PC-9 (cell line): ENCODE data around the gene BBIP1. TPM values are rescaled to one million over a fixed set of nuclear protein-coding genes. Genes with fewer than 3 reads are reported as not detected.

Experiments
- BruUV-seq: library from RNA; stranded (reverse); fragments of 400-500 nt; replicated peaks from 2 replicates; lab custom pipeline; 2021; lab: Mats Ljungman, UMichigan
- CTCF ChIA-PET: fragments of 300-600 bp; sonication (Branson Sonifier 250); formaldehyde crosslinking; loops from one replicate; lab custom pipeline; 2022; ENCODE audit warnings: antibody characterized with exemption; lab: Charles Lee
- POLR2A ChIA-PET: fragments of 300-600 bp; sonication (Branson Sonifier 250); formaldehyde crosslinking; loops from one replicate; lab custom pipeline; 2022; ENCODE audit warnings: antibody characterized with exemption; ENCODE audit not compliant: unreplicated experiment; lab: Charles Lee
- DNase-seq, 2 experiments: peaks; one replicate each; pipeline versions ENCODE4 v3.0.0 to v3.0.0-alpha.2; 2015 to 2022; ENCODE audit warnings: mixed read lengths in 1 of 2
- H2AFZ ChIP-seq: fragments of 200-600 bp; sonication (generic); 2 replicates; pipeline ENCODE4 v1.8.1; 2017; ENCODE audit warnings: antibody characterized with exemption
- H3F3A ChIP-seq: fragments of 200-600 bp; sonication (generic); 2 replicates; pipeline ENCODE4 v1.8.1; 2017; ENCODE audit warnings: antibody characterized with exemption, mild to moderate bottlenecking, low read depth; ENCODE audit not compliant: insufficient read depth
- H3K27ac ChIP-seq: fragments of 200-600 bp; sonication (generic); 2 replicates; pipeline ENCODE4 v1.6.1; 2016; ENCODE audit warnings: mixed run types
- H3K27me3 ChIP-seq: fragments of 200-600 bp; sonication (generic); 2 replicates; pipeline ENCODE4 v1.6.1; 2016; ENCODE audit warnings: low read depth, mixed run types; ENCODE audit not compliant: insufficient read depth
- H3K36me3 ChIP-seq: fragments of 200-600 bp; sonication (generic); 2 replicates; pipeline ENCODE4 v1.6.1; 2016; ENCODE audit warnings: low read depth, mixed run types
- H3K4me1 ChIP-seq: fragments of 200-600 bp; sonication (generic); replicated peaks from 2 replicates; pipeline ENCODE4 v1.6.1; 2016; ENCODE audit warnings: mixed run types; ENCODE audit not compliant: insufficient read depth
- H3K4me2 ChIP-seq: fragments of 200-600 bp; sonication (generic); 2 replicates; pipeline ENCODE4 v1.6.1; 2017; ENCODE audit warnings: mixed run types
- H3K4me3 ChIP-seq: fragments of 200-600 bp; sonication (generic); 2 replicates; pipeline ENCODE4 v1.6.1; 2016; ENCODE audit warnings: mixed run types
- H3K79me2 ChIP-seq: fragments of 200-600 bp; sonication (generic); 2 replicates; pipeline ENCODE4 v1.6.1; 2017; ENCODE audit warnings: low read depth, mixed run types
- H3K9me2 ChIP-seq: fragments of 200-600 bp; sonication (generic); 2 replicates; pipeline ENCODE4 v1.8.1; 2017; ENCODE audit warnings: mild to moderate bottlenecking; ENCODE audit not compliant: insufficient read depth
- H3K9me3 ChIP-seq: fragments of 200-600 bp; sonication (generic); 2 replicates; pipeline ENCODE4 v1.8.1; 2016; ENCODE audit warnings: low read depth; ENCODE audit not compliant: insufficient read depth
- H4K20me1 ChIP-seq: fragments of 200-600 bp; sonication (generic); 2 replicates; pipeline ENCODE4 v1.8.1; 2017; ENCODE audit not compliant: insufficient read depth
- EZH2 ChIP-seq: fragments of 200-600 bp; sonication (generic); IDR thresholded peaks from 2 replicates; pipeline ENCODE4 v1.8.0; 2017; ENCODE audit warnings: antibody characterized with exemption, low read depth
- intact Hi-C: fragments of 100-400 bp; cut with micrococcal nuclease; formaldehyde crosslinking; loops from one replicate; pipeline ENCODE4 v1.10.0; 2022; ENCODE audit not compliant: unreplicated experiment
- total RNA-seq: library from RNA; stranded (reverse); gene quantifications from 2 replicates; pipeline ENCODE4 v1.2.3, GENCODE V29; 2021
- TF ChIP-seq, protein P1 (sequence below): fragments of 200-600 bp; sonication (generic); conservative IDR thresholded peaks from 2 replicates; pipeline ENCODE4 v1.6.1; 2017; ENCODE audit warnings: mixed run types, antibody characterized with exemption, mild to moderate bottlenecking, moderate library complexity

Gene BBIP1
- total RNA-seq, 1 experiment from 2014 or later, result 14.9 TPM

DNA sequence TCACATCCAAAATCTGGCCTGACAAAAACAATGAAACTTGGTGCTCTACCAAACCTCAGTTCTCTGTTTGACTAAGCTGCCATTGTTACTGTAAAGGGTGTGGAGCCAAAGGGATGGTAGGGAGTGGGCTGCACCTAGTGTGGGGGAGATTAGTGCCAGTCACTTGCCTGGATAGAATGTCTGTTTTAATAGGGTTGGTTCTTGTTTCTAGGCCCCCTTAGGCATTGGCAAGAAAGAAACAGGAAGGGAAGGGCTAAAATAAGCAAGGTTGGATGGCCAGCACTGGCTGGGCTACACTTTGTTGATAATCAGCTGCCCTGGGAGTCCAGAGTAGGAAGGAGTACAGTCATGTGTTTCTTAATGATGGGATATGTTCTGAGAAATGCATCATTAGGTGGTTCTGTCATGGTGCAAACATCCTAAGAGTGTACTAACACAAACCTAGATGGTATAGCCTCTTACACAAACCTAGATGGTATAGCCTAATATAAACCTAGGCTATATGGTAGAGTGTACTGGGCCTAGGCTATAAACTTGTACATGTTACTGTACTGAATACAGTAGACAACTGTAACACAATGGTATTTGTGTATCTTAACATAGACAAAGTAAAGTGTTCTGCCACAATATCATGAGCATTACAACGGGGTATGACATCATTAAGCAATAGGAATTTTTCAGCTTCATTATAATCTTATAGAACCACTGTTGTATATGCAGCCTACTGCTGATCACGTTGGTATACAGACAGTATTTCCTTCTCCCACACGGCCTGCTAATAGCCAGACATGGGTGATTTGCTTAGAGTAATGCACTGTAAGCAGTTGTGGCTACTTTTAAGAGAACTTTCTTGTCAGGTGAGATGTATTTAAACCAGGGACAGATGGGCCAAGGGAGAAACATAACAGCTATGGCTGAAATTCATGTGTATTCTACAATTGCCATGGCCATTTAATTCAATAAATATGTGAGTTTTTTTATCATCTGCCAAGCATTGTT lies 15.4 kb downstream of the BBIP1 start:
- no peaks in the 10 kb centered on the region for H3K27me3 ChIP-seq
- peak overlapping the region; percentile 84 for H3K27ac ChIP-seq
- peaks cover 21% of the 10 kb centered on the region; the same call in 1 of the 2 replicates for H3F3A ChIP-seq
- ChIA-PET CTCF (no interaction called here), POLR2A (no interaction called here)
- H2AFZ ChIP-seq, result no peak overlapping the region
- no peaks in the 10 kb centered on the region for H3K9me3 ChIP-seq
- DNase-seq, result no peak
- intact Hi-C loops, result no loop called here
- no peak for TF ChIP-seq EZH2
- TF ChIP-seq, protein P1, sequence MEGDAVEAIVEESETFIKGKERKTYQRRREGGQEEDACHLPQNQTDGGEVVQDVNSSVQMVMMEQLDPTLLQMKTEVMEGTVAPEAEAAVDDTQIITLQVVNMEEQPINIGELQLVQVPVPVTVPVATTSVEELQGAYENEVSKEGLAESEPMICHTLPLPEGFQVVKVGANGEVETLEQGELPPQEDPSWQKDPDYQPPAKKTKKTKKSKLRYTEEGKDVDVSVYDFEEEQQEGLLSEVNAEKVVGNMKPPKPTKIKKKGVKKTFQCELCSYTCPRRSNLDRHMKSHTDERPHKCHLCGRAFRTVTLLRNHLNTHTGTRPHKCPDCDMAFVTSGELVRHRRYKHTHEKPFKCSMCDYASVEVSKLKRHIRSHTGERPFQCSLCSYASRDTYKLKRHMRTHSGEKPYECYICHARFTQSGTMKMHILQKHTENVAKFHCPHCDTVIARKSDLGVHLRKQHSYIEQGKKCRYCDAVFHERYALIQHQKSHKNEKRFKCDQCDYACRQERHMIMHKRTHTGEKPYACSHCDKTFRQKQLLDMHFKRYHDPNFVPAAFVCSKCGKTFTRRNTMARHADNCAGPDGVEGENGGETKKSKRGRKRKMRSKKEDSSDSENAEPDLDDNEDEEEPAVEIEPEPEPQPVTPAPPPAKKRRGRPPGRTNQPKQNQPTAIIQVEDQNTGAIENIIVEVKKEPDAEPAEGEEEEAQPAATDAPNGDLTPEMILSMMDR, result no peak
- TSS peak; percentile 16 for BruUV-seq
- peaks cover 21% of the 10 kb centered on the region for H3K4me1 ChIP-seq
- no peaks in the 10 kb centered on the region for H4K20me1 ChIP-seq
- H3K36me3 ChIP-seq, result no peaks in the 10 kb centered on the region
- H3K79me2 ChIP-seq, result no peaks in the 10 kb centered on the region
- no peak overlapping the region for H3K4me2 ChIP-seq
- H3K9me2 ChIP-seq, result no peaks in the 10 kb centered on the region
- no peak overlapping the region for H3K4me3 ChIP-seq

DNA sequence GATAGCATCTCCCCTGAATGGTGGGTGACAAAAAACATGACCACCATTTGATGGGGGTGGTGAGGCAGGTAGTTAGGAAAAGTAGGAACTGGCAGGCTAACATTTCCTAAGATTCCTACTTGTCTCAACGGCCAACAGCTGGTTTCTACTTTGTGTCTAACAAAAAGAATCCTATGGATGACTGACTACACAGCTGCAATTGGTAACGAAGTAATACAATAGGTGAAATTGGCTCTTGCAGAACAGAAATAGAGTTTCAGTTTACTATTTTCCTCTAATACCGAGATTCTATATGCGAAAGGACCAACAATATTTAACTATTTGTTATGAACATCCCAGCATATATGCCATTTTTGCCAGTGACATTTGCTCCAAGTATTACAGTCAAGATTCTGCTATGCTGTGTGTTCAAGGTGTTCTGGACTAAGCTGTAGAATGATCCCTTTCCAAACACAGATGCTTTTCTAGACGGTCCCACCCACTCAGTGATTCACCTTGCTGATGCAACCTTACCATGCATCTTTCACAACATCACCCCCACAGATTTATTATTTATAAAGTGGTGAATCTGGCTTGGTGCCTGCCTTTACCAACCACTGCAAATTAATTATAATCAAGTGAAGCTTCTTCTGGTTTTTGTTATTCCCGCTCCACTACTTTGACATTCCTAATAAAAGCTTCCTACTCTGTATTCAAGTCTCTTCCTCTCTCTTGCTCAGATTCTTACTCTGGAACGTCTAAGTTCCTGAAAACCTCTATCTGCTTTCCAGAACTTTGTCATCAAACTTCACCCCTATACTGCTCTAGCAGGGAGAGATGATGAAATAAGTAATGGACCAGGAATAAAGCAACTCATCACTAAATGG lies 16.8 kb downstream of the BBIP1 start:
- TF ChIP-seq, protein P1, result no peak
- TF ChIP-seq EZH2, result no peak
- H3K9me3 ChIP-seq, result no peaks in the 10 kb centered on the region
- H3K79me2 ChIP-seq, result no peaks in the 10 kb centered on the region
- intact Hi-C loops, result no loop called here
- H3K27ac ChIP-seq, result peak overlapping the region; percentile 84
- peak; percentile 10 to 57 for DNase-seq
- peak overlapping the region; percentile 53 for H3K4me2 ChIP-seq
- H3K4me3 ChIP-seq, result no peak overlapping the region
- no peaks in the 10 kb centered on the region for H4K20me1 ChIP-seq
- CTCF ChIA-PET, result no interaction called here
- no peak overlapping the region for H2AFZ ChIP-seq
- peaks cover 21% of the 10 kb centered on the region for H3K4me1 ChIP-seq
- no TSS peak for BruUV-seq
- no peaks in the 10 kb centered on the region for H3K36me3 ChIP-seq
- H3K27me3 ChIP-seq, result no peaks in the 10 kb centered on the region
- H3F3A ChIP-seq, result peaks cover 21% of the 10 kb centered on the region; the same call in 1 of the 2 replicates
- no peaks in the 10 kb centered on the region for H3K9me2 ChIP-seq
- POLR2A ChIA-PET, result no interaction called here

DNA sequence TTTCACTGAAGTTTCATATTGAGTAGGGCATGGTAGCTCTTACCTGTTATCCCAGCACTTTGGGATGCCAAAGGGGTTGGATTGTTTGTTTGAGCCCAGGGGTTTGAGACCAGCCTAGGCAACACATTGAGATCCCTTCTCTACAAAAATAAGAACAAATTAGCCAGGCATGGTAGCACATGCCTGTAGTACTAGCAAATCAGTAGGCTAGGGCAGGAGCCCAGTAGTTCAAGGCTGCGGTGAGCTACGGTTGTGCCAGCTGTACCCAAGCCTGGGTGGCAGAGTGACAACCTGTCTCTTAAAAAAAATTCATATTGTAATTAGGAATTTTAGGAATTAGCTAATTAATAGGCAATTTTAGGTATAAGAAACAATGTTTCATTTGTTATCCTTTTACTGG lies 18.0 kb downstream of the BBIP1 start:
- peaks cover 21% of the 10 kb centered on the region for H3K4me1 ChIP-seq
- peaks cover 21% of the 10 kb centered on the region; the same call in 1 of the 2 replicates for H3F3A ChIP-seq
- H3K4me3 ChIP-seq, result no peak overlapping the region
- no peaks in the 10 kb centered on the region for H3K27me3 ChIP-seq
- no peak overlapping the region for H2AFZ ChIP-seq
- ChIA-PET POLR2A (no interaction called here), CTCF (no interaction called here)
- BruUV-seq, result no TSS peak
- no peaks in the 10 kb centered on the region for H3K9me2 ChIP-seq
- no peaks in the 10 kb centered on the region for H4K20me1 ChIP-seq
- DNase-seq, result no peak
- no peak overlapping the region for H3K27ac ChIP-seq
- H3K79me2 ChIP-seq, result no peaks in the 10 kb centered on the region
- H3K36me3 ChIP-seq, result no peaks in the 10 kb centered on the region
- no peaks in the 10 kb centered on the region for H3K9me3 ChIP-seq
- TF ChIP-seq, protein P1, result no peak
- no peak for TF ChIP-seq EZH2
- no peak overlapping the region for H3K4me2 ChIP-seq
- intact Hi-C loops, result no loop called here
